DOHH2 (cell line): ENCODE measurements around the gene RAB27B.

ENCODE experiments used
- CTCF ChIP-seq: fragments of 200-600 bp; sonication (generic); IDR thresholded peaks from one replicate; pipeline ENCODE4 v1.5.1; 2014; ENCODE audit warnings: antibody characterized with exemption, mild to moderate bottlenecking, low read depth, low read length; ENCODE audit not compliant: poor library complexity, severe bottlenecking
- EZH2phosphoT487 ChIP-seq: fragments of 200-600 bp; sonication (generic); IDR thresholded peaks from 2 replicates; pipeline ENCODE4 v1.6.1; 2017; ENCODE audit warnings: borderline replicate concordance, mild to moderate bottlenecking, antibody characterized with exemption, low read length, moderate library complexity, mixed read lengths

GRCh38 chr18:54830260-54830659 lies 2.0 kb downstream of the RAB27B start:
- TF ChIP-seq CTCF (no peak), EZH2phosphoT487 (no peak)
